Natural killer cell (primary cell): Measurements from ENCODE around the gene ENHO. TPM values are rescaled to one million over a fixed set of nuclear protein-coding genes. Genes with fewer than 3 reads are reported as not detected.
"Not testable (repeated sequence)": the region's sequence is repeated elsewhere in the genome, so short reads cannot be mapped to it uniquely, and the experiment has no call there.

Source experiments
- ATAC-seq, 3 donors: fragments of 150-1000 bp in 2 of 3; fragments of 200-7000 bp in 1 of 3; cut with Tn5 transposase; 1 replicate in 1 of 3; 2 replicates in 2 of 3; pipeline ENCODE4 v1.10.0; 2021; ENCODE audit warnings: mild to moderate bottlenecking in 2 of 3, moderate library complexity in 2 of 3
- DNase-seq, 2 donors: peaks; one replicate each; pipeline versions ENCODE4 v3.0.0 to v3.0.0-alpha.2; 2013 to 2021; ENCODE audit warnings: mixed read lengths in 1 of 2
- H3K27ac ChIP-seq: one replicate; pipeline ENCODE4 v1.5.1; 2013; ENCODE audit warnings: mild to moderate bottlenecking, low read length
- H3K27me3 ChIP-seq: one replicate; pipeline ENCODE4 v1.6.1; 2013; ENCODE audit warnings: low read length; ENCODE audit not compliant: control insufficient read depth, insufficient read depth
- H3K36me3 ChIP-seq: one replicate; pipeline ENCODE4 v1.6.1; 2013; ENCODE audit warnings: low read length; ENCODE audit not compliant: control insufficient read depth, insufficient read depth
- H3K4me1 ChIP-seq: one replicate; pipeline ENCODE4 v1.6.1; 2013; ENCODE audit warnings: low read length; ENCODE audit not compliant: control insufficient read depth, insufficient read depth
- H3K4me3 ChIP-seq: one replicate; pipeline ENCODE4 v1.5.1; 2013; ENCODE audit warnings: low read length
- H3K9me3 ChIP-seq: one replicate; pipeline ENCODE4 v1.6.1; 2013; ENCODE audit warnings: low read length; ENCODE audit not compliant: control insufficient read depth, insufficient read depth
- H3K27ac Mint-ChIP-seq, 2 donors: one replicate each; pipeline ENCODE4 v1.8.0; 2022; ENCODE audit warnings: mild to moderate bottlenecking in 2 of 2, mixed read lengths in 2 of 2, moderate library complexity in 1 of 2
- H3K27me3 Mint-ChIP-seq, 2 donors: one replicate each; pipeline ENCODE4 v1.8.0; 2022; ENCODE audit warnings: low read depth in 2 of 2, mixed read lengths in 2 of 2
- H3K36me3 Mint-ChIP-seq: one replicate; pipeline ENCODE4 v1.8.0; 2022; ENCODE audit warnings: mixed read lengths
- H3K4me1 Mint-ChIP-seq, 2 donors: one replicate each; pipeline ENCODE4 v1.8.0; 2022; ENCODE audit warnings: mixed read lengths in 2 of 2
- H3K4me3 Mint-ChIP-seq: one replicate; pipeline ENCODE4 v1.8.0; 2022; ENCODE audit warnings: mild to moderate bottlenecking, moderate library complexity, mixed read lengths
- H3K9me3 Mint-ChIP-seq, 2 donors: one replicate each; pipeline ENCODE4 v1.8.0; 2022; ENCODE audit warnings: mixed read lengths in 2 of 2
- WGBS: methylation state at CpG from one replicate; pipeline ENCODE4 v1.1.7; 2013; ENCODE audit warnings: missing lambda C conversion rate; ENCODE audit not compliant: insufficient coverage; 5-methylcytosine and 5-hydroxymethylcytosine counted together
- intact Hi-C: fragments of 100-400 bp; cut with micrococcal nuclease; formaldehyde crosslinking; loops from one replicate; pipeline ENCODE4 v1.14.2; 2022
- total RNA-seq, 4 donors: library from RNA; stranded (reverse); fragments of 120-200 nt in 1 of 4; gene quantifications; one replicate each; pipeline versions ENCODE4 v1.2.3 to v1.2.4, GENCODE V29; 2013 to 2022
- TF ChIP-seq, protein P1 (sequence below): fragments of 200-600 bp; IDR thresholded peaks from one replicate; pipeline ENCODE4 v1.8.0; 2022; ENCODE audit warnings: antibody characterized with exemption

ENHO gene
- total RNA-seq, 3 donors from 2014 or later (not counting 1 experiment from before 2014, with no cell fraction given) = 0.34 to 1.7 TPM; not detected in 1

DNA sequence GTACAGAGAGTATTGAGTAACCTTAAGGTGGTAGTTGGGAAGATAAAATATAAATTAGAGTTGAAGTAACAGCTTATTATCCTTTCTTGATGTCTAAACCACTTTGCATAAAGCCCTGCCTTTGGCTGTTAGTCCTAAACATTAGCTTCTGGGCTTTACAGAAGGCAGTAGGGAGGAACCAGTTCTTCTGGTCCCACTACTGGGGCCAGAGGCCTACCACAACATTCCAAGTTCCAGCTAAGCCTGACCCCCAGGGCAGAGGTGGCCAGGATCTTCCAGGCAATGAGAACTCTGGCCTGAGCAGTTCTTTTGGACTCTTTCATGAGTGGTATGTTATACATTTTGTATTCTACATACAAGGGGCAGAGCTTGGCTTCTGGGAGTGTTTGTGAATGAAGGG lies 38.1 kb downstream of the ENHO start:
- peaks cover 20% of the 10 kb centered on the region in 2 donors for H3K27me3 Mint-ChIP-seq
- ATAC-seq (no peak), DNase-seq (no peak)
- no peaks in the 10 kb centered on the region for H3K36me3 Mint-ChIP-seq
- TF ChIP-seq, protein P1, sequence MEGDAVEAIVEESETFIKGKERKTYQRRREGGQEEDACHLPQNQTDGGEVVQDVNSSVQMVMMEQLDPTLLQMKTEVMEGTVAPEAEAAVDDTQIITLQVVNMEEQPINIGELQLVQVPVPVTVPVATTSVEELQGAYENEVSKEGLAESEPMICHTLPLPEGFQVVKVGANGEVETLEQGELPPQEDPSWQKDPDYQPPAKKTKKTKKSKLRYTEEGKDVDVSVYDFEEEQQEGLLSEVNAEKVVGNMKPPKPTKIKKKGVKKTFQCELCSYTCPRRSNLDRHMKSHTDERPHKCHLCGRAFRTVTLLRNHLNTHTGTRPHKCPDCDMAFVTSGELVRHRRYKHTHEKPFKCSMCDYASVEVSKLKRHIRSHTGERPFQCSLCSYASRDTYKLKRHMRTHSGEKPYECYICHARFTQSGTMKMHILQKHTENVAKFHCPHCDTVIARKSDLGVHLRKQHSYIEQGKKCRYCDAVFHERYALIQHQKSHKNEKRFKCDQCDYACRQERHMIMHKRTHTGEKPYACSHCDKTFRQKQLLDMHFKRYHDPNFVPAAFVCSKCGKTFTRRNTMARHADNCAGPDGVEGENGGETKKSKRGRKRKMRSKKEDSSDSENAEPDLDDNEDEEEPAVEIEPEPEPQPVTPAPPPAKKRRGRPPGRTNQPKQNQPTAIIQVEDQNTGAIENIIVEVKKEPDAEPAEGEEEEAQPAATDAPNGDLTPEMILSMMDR = no peak
- H3K4me1 Mint-ChIP-seq = no peaks in the 10 kb centered on the region
- Histone ChIP-seq H3K27ac (no peak overlapping the region), H3K36me3 (no peaks in the 10 kb centered on the region), H3K9me3 (no peaks in the 10 kb centered on the region), H3K27me3 (no peaks in the 10 kb centered on the region), H3K4me1 (no peaks in the 10 kb centered on the region), H3K4me3 (no peak overlapping the region)
- no peak overlapping the region for H3K27ac Mint-ChIP-seq
- intact Hi-C loops = no loop called here
- no peaks in the 10 kb centered on the region for H3K9me3 Mint-ChIP-seq
- no peak overlapping the region for H3K4me3 Mint-ChIP-seq

DNA sequence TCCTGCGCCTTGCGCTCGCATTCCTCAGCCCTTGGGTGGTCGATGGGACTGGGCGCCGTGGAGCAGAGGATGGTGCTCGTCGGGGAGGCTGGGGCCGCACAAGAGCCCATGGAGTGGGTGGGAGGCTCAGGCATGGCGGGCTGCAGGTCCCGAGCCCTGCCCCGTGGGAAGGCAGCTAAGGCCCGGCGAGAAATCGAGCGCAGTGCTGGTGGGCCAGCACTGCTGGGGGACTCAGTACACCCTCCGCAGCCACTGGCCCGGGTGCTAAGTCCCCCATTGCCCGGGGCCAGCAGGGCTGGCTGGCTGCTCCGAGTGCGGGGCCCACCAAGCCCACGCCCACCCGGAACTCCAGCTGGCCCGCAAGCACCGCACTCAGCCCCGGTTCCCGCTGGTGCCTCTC lies 40.0 kb downstream of the ENHO start:
- WGBS = 96% methylated on average over 19 of the region's 27 CpGs
- intact Hi-C loops, ATAC-seq: not testable (repeated sequence)

DNA sequence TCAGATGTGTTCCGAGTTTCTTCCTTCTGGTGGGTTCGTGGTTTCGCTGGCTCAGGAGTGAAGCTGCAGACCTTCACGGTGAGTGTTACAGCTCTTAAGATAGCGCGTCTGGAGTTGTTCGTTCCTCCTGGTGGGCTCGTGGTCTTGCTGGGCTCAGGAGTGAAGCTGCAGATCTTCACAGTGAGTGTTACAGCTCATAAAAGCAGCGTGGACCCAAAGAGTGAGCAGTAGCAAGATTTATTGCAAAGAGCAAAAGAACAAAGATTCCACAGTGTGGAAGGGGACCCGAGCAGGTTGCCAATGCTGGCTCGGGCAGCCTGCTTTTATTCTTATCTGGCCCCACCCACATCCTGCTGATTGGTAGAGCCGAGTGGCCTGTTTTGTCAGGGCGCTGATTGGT lies 41.2 kb downstream of the ENHO start:
- DNase-seq, H3K9me3 ChIP-seq, H3K36me3 ChIP-seq, H3K27me3 ChIP-seq, H3K4me1 ChIP-seq, H3K36me3 Mint-ChIP-seq, H3K4me1 Mint-ChIP-seq, H3K27ac Mint-ChIP-seq, H3K27ac ChIP-seq, intact Hi-C loops, ATAC-seq, H3K4me3 ChIP-seq, H3K4me3 Mint-ChIP-seq, H3K9me3 Mint-ChIP-seq: not testable (repeated sequence)
- peaks cover 11 to 13% of the 10 kb centered on the region in 2 donors for H3K27me3 Mint-ChIP-seq
- 53% methylated on average over 11 of the region's 13 CpGs for WGBS

More for the DNA sequence above, 40.0 kb downstream of the ENHO start:
- not testable (repeated sequence) for H3K27ac ChIP-seq, H3K36me3 Mint-ChIP-seq, H3K9me3 ChIP-seq, H3K4me1 ChIP-seq, H3K9me3 Mint-ChIP-seq, H3K27me3 ChIP-seq, H3K4me3 ChIP-seq, DNase-seq, H3K4me1 Mint-ChIP-seq, H3K36me3 ChIP-seq, H3K27ac Mint-ChIP-seq, H3K4me3 Mint-ChIP-seq
- peaks cover 8 to 14% of the 10 kb centered on the region in 2 donors for H3K27me3 Mint-ChIP-seq

DNA sequence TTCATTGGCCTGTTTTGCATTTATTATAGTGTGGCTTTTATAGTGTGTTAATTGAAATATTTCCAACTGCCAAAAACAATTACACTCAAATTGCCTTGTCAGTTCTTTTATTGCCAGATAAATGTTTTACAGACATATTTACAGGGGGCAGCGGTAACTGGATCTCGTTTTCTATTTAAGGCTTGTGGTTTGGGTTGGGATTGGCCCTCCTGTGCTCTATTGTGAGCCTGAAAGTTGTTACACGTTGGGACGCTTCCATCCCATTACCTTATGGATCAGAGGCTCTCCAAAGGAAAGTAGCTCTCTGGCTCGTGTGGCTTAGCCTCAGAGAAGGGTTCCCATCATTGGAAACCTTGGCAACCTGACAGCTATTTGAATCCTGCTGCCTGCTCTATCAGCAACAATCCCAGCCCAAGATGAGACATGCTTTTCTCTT lies 43.3 kb downstream of the ENHO start:
- intact Hi-C loops = no loop called here
- Histone ChIP-seq H3K4me3 (no peak overlapping the region), H3K4me1 (no peaks in the 10 kb centered on the region), H3K27me3 (no peaks in the 10 kb centered on the region), H3K27ac (no peak overlapping the region), H3K36me3 (no peaks in the 10 kb centered on the region), H3K9me3 (no peaks in the 10 kb centered on the region)
- no peaks in the 10 kb centered on the region for H3K36me3 Mint-ChIP-seq
- H3K27me3 Mint-ChIP-seq = peaks cover 14 to 15% of the 10 kb centered on the region in 2 donors
- DNase-seq = no peak
- TF ChIP-seq, protein P1 = no peak
- no peak overlapping the region for H3K4me3 Mint-ChIP-seq
- no peaks in the 10 kb centered on the region for H3K9me3 Mint-ChIP-seq
- 65% methylated on average over 5 of the region's 5 CpGs for WGBS
- ATAC-seq = no peak
- no peak overlapping the region for H3K27ac Mint-ChIP-seq
- no peaks in the 10 kb centered on the region for H3K4me1 Mint-ChIP-seq

DNA sequence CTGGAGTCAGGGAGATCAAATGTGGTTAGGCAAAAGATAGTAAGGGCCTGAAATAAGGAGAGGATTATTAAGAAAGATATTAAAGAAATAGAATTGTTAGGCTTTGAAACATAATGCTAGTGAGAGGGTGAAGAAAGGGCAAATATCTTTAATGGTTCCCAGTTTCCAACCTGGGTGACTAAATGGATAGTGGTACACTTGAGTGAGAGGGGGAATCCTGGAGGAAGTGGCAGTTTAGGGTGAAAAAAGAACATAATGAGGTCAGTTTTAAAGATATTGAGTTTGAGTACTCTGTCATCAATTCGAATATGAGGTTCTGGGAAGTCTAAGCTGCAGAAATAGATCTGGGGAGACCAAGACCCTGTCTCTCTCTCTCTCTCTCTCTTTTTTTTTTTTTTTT lies 45.2 kb downstream of the ENHO start:
- H3K27ac Mint-ChIP-seq = no peak overlapping the region
- H3K36me3 Mint-ChIP-seq = no peaks in the 10 kb centered on the region
- Histone ChIP-seq H3K27me3 (no peaks in the 10 kb centered on the region), H3K4me3 (no peak overlapping the region), H3K4me1 (no peaks in the 10 kb centered on the region), H3K36me3 (no peaks in the 10 kb centered on the region), H3K27ac (no peak overlapping the region), H3K9me3 (no peaks in the 10 kb centered on the region)
- intact Hi-C loops = no loop called here
- no peak for ATAC-seq
- H3K9me3 Mint-ChIP-seq = no peaks in the 10 kb centered on the region
- peaks cover 14 to 15% of the 10 kb centered on the region in 2 donors for H3K27me3 Mint-ChIP-seq
- TF ChIP-seq, protein P1 = no peak
- WGBS = 90% methylated on average over 1 of the region's 1 CpG
- no peak for DNase-seq
- no peak overlapping the region for H3K4me3 Mint-ChIP-seq
- no peaks in the 10 kb centered on the region for H3K4me1 Mint-ChIP-seq
